ENCODE data around the gene PLA2G2C.

DNA sequence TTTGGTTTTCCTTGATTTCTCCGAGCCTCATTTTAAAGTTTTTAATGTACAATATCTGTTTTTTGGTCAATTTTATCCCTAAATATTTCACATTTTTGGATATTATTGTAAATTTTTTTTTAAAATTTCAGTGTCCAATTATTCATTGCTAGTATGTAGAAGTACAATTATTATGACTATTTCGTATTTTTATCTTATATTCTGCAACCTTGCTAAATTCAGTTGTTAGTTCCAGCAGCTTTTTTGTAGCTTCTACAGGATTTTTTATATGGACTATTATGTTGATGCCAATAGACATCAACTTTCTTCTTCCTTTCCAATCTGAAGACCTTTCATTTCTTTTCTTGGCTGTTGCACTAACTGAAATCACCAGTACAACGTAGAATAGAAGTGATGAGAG lies 51.3 kb downstream of the PLA2G2C start:
- TF ChIP-seq CTCF (IDR thresholded peaks at IDR 0.05; ENCODE audit: borderline replicate concordance, extremely low read depth, low read length, poor library complexity, severe bottlenecking) (no peak), EZH2 (IDR thresholded peaks at IDR 0.05; ENCODE audit: borderline replicate concordance, low read depth, low read length, severe bottlenecking) (no peak)
